NK-92 (cell line): ENCODE data around the gene MTRR.

Experiments
- DNase-seq: peaks from one replicate; lab custom pipeline; 2025; ENCODE audit not compliant: unreplicated experiment; lab: John Stamatoyannopoulos, UW

Gene MTRR

DNA sequence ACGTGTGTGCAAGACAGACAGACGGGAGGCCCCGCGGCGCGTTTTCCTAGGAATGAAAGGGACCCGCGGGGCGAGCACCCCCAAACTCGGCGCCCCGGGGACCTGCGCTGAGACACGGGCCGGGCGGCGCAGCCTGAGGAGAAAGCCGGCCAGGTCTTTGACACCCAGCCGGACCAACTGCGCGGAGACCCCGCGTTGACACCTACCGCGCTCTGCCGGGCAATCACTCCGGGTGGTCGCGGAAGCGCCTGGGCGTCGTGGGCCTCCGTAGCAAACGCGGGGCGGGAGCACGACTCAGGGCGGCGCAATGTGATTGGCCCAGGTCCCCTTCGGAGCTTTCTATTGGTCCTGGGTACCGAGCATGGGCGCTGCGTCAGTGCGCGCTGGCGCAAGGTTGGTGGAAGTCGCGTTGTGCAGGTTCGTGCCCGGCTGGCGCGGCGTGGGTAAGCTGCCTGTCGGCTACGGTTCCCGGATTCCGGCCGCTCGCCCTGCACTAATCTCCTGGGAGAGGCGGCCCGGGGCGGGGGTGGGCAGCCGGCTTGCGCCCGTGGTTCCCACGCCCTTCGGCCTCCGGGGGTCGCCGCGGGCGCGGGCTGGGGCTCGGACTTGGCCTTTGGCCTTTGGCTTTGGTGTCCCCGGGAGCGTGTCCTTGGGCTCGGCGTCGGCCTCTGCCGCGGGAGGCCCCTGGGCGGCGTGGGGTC is at the start of gene MTRR, which contains the start of gene FASTKD3:
Gene MTRR, plus strand, starts transcription at position 376 of the 701 bp plus-strand sequence. CDS start 1,647 bp downstream, outside the sequence.
Gene FASTKD3, minus strand, starts transcription at position 259 of the 701 bp plus-strand sequence. CDS start 948 bp downstream, outside the sequence.
- DNase-seq = peak; percentile 36

DNA sequence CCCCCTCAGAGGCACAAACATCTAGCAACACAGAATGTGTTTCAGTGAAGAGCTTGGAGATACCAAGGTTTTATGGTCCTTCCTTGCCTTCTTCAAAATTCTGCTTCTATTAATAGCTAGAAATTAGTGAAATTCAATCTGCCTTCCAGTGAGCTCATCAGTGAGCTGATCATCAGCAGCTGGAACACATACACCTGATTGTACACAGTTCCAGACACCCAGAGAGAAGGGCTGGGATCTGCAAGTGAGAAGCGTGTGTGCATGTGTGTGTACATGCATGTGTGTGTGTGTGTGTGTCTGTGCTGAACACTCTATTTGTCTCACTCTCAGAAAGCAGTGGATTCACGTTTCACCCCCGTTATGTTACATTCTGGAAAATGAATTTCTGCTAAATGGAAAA is 46.5 kb upstream of the MTRR start:
- DNase-seq = no peak

DNA sequence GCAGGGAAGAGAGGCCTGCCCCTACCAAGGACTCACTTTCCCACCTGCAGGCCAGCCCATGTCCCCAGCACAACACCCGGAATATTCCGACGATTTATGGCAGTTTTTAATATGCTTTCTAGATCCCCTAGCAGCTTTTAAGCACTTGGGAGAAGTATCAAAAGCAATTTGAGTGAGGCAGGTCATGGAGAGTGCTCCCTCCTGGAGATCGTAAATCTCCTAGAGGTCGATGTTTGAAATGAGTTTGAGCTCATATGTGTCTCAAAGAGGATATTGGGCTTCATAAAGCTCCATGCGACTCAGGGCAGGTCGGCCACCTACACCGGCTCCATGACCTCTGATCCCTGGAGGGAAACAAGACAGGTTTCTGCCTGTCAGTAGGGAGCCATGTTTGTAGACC is 45.4 kb upstream of the MTRR start:
- no peak for DNase-seq

DNA sequence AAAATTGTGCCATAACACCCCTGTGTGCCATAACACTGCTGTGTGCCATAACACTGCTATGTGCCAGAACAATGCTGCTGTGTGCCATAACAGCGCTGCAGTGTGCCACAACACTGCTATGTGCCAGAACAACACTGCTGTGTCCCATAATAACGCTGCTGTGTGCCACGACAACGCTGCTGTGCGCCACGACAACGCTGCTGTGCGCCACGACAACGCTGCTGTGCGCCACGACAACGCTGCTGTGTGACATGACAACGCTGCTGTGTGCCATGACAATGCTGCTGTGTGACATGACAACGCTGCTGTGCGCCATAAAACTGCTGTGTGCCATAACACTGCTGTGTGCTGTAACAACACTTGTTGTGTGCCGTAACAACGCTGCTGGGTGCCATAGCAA is 44.0 kb upstream of the MTRR start:
- DNase-seq = no peak

DNA sequence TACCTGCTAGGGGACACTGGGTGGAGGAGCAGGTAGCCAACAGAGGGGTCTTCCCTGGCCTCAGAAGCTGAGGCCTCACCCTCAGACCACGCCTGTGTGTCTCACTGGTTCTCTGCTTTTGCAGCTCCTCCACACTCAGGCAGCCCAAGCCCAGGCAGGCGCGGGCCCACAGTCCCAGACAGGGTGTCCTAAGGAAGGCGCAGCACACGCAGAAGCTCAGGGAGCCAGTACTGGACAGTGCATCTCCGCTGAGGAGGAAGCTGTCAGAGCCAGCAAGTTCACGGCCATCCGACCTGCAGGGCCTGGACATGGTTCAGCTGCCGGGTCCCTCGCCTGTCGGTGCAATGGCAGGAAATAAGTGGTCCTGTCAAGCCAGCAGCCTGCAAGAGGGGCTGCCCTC is 43.3 kb upstream of the MTRR start:
- DNase-seq = no peak

DNA sequence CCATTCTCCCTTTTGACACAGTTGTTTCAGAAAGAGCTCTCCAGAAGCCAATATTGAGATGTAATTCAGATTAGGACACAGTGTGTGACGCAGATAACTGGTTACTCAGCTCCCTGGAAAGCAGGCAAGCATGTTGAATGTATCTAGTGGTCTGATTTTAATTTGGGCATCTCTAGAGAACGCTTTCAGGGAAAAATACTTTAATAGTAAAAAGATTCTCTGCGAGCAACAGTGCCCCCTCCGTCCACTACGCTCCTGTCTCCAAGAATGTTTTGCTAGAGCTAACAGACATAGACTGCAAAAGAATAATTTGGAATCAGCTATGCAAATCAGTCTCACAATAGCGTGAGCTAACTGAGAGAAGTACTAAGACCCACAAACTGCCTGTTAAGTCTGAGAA is 41.3 kb upstream of the MTRR start:
- DNase-seq = no peak

DNA sequence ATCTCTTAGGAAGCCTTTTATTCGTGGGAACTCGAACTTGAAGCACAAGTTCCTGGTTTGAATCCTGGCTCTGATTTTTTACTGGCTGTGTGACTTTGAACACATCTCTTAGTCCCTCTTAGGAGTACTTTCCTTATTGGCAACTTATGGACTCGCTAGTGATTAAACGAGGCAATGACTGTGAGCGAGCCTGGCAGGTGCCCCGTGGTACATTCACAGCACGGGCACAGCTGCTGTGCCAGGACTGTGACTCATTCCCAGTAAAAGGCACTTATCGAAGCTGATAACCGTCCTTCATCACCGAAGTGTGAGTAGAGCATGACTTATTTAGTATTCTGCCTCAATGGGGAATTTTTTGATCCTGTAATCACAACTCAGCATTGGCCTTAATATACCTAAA is 40.7 kb upstream of the MTRR start:
- no peak for DNase-seq

DNA sequence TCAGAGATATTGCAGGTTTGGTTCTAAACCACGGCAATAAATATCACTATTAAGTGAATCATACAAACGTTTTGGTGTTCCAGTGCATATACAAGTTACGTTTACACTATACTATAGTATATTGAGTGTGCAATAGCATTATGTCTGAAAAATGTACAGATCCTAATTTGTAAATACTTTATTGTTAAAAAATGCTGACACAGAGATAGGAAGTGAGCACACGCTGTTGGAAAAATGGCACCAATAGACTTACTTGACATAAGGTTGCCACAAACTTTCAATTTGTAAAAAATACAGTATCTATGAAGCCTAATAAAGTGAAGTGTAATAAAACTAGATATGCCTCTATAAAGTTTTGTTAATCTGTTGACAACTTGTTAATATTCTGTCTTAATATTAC is 34.0 kb upstream of the MTRR start:
- DNase-seq = no peak

DNA sequence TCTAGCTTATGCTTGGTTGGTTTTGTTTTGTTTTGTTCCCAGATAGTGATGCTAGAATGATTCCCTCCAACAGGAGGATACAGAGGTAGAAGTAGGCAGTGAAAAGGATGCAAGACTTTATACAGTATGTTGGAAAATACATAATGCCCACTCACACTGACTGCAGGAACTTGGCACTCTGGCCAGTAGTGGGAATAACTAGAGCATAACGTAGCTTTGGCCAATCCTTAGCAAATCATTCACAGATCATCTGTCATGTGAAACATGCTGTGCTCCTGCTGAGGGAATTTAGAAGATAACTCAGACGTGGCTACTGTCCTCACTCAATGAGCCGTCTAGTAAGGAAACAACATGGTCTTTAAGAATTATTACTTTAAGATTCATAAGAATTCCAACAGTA is 31.5 kb upstream of the MTRR start:
- no peak for DNase-seq

DNA sequence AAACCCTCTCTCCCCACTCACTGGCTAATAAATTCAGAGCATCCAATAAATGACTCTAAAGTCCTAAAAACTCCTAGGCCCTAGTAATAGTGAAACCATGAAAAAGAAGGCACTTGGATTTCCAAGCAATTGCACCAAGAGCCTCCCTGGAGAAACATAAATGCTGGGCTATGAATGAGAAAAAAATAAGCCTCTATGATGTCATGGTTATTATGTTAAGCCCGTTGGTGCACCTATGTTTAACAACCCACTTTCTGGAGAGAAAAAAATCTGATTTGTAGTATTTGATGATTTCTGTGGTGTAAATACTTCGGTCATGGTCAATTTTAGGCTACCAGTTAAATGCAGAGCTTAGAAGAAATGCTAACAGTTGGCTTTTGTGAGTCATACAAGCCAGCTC is 26.4 kb upstream of the MTRR start:
- DNase-seq = no peak

DNA sequence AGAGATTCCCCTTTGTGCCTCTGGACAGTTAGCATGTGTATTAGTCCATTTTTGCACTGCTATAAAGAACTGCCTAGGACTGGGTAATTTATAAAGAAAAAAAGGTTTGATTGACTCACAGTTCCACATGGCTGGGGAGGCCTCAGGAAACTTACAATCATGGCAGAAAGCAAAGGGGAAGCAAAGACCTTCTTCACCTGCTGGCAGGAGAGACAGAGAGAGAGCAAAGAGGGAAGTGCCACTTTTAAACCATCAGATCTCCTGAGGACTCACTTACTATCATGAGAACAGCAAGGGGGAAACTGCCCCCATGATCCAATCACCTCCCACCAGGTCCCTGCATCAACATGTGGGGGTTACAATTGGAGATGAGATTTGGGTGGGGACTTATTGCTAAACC is 24.0 kb upstream of the MTRR start:
- no peak for DNase-seq

DNA sequence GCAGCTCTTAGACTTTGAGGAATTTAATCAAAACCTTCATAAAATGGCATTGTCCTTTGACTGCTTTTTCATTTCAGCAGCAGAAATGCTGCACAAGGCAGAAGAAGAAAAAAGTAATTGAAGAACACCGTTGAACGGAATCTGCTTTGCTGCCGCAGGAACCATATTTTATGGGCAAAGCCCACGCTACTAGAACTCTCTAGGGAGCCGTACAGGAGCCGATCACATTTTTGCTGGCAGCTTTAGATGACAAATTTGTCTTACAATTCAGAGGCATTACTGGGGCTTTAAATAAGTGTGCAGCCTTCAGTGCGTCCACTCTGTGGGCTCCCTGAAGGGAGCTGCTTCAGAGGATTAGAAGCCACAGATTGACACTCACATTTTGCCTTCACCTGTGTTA is 23.4 kb upstream of the MTRR start:
- no peak for DNase-seq

DNA sequence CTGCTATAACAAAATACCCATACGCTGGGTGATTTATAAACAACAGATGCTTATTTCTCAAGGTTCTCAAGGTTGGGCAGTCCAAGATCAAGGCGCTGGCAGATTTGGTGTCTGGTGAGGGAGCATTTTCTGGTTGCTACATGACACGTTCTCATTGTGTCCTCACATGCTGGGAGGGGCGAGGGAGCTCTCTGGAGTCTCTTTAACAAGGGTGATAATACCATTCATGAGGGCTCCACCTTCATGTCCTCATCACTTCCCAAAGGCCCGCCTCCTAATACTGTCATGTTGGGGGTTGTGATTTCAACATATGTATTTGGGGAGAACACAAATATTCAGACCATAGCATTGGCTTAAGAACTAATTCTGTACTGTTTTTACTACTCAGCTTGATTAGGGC is 22.6 kb upstream of the MTRR start:
- no peak for DNase-seq

DNA sequence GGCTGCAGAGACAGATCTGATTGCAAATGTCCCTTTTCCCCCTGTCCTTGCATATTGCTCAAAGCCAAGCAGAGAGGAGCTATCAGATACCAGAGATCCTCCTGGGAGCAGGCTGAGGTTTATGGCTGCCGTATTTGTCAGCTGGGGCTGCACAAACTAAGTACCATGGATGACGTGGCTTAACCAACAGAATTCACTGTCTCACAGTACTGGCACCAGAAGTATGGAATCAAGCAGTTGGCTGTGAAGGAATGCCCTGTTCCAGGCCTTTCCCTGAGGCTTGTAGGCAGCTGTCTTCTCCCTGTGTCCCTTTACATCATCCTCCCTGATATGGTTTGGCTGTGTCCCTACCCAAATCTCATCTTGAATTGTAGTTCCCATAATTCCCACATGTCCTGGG is 20.7 kb upstream of the MTRR start:
- no peak for DNase-seq

DNA sequence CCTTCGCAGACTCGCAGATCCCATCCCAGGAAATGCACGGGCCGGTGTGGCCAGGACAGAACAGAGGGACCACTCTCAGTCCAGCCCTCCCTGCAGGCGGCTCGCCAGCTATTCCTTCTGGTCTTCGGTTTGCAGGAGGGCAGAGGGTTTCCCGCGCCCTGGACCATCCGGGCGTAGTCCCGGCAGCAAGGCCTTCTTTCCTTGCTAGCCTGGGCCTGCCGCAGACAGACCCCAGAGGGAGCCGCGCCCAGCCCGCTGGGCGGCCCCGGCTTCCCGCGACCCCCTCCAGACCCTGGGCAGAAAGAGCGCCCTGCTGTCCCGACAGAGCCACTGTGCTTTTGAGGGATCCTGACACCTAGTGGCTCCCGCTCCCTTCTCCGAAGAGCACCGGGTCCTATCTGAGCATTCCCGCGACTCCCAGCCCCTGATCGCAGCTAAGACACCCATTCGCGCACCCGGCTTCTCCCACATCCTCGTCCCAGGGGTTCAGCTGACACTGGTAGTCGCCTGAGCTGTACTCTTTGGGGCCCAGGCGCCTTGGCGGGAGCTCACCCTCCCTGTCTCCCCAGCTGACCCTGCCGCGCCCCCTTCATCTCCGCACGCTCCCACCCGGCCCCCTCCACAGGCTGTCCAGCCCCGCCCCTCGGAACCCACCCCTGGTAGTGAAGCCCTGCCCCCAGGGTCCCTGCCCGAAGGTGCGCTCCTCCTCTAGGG is 19.1 kb upstream of the MTRR start:
- no peak for DNase-seq

DNA sequence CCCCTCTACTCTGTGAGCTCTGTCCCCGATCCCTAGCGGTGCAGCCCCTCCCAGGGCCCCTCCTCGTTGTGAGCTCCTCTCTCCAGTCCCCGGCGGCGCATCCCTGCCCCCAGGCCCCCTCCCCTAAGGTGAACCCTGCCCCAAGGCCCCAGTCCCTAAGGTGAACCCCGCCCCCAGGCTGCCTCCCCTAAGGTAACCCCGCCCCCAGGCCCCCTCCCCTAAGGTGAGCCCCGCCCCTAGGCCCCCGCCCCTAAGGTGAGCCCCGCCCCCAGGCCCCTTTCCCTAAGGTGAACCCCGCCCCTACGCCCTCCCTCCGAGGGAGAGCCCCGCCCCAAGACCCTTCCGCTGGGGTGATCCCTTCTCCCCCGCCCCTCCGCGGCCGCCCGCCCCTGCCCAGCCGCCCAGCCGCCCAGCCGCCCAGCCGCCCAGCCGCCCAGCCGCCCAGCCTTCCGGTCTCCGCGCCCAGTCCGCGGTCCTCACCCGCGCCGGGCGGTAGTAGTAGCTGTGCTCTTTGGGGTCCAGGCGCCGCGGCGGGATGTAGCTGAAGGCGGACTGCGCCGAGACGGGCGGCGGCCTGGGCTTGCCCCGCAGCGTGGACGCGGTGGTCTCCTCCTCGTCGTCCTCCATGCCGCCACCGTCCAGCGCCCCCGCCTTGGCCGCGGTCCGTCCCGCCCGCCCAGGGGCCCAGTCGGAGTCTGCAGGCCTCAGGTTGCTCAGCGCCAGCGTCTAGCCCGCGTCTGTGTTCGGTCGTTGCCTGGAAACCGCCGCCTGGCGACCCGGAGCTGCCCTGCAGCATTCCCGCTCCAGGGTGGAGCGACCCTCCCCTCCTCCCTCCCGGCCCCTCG is 18.3 kb upstream of the MTRR start, which contains the start of gene CFAP90:
Gene CFAP90, minus strand, starts transcription at position 739 of the 845 bp plus-strand sequence. Its CDS starts 112 bp downstream, at position 627.
- no peak for DNase-seq

DNA sequence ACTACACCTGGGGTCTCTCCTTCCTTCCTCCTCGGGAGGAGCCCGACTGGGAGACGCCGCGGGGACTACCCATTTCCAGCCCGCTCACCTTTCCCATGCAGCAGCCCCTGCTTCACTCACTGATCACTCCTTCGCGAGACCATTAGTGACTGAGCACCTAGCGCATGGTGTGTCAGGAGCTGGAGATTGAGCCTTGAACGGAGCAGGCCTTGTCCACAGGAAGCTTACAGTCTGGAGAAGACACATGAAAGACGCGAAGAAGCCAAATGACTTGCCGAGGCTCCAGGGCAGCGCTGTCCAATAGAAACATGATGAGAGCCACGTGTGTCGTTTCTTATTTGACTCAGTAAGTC is 17.7 kb upstream of the MTRR start:
- no peak for DNase-seq

DNA sequence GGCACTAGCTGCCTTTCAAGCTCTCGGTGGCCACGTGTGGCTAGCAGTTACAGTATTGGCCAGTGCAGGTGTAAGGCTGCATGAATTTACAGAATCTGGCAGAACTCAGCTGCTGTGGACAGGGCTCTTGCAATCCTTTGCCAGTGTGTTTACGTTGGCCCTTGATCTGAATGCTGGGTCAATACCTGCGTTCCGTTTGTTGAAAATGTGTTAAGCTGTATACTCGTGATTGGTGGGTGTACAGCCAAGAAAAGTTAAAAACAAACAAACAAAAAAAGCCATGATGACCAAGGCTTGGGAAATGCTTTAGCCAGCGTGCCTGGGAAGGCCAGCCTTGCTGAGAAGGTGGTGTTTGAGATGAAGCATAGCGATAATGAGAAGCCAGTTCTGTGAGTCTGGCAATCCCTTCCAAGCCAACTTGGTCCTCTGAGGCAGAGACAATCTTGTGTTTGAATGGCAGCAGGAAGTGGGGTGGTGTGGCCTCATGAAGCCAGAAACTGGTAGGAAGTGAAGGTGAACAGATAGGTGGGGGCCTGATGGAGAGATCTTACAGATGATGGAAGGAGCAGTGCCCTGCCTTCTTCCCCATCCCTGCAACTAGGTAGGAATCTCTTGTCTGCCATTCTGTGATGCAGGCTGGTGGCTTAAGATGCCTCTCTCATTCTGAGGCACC is 17.2 kb upstream of the MTRR start:
- DNase-seq = no peak

DNA sequence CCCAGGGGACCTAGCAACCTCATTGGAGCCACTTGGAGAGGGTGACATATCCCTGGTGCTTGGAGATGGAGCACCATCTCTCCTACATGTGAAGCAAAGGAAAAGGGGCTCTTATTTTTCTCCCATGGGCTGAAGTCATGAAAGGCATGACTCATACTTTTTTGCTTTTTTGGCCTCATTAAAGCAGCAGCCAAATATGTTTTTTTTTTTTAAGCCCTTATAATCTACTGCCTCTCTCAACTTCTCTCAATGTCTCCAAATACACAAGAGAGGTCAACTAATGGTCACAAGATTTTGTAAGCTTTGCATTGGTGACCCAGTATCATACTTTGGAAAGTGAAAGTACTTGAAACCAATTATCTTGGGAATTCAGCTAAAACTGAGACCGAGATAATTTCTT is 16.4 kb upstream of the MTRR start:
- no peak for DNase-seq

DNA sequence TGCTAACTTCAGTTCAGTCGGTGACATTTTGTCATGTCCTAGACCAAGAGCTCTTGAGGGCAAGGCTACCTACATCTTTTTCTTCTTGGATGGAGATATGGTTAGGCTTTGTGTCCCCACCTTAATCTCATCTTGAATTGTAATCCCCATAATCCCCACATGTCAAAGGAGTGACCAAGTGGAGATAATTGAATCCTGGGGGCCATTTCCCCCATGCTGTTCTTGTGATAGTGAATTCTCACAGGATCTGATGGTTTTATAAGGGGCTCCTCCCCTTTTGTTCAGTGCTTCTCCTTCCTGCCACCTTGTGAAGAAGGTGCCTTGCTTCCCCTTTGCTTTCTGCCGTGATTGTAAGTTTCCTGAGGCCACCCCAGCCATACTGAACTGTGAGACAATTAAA is 16.0 kb upstream of the MTRR start:
- DNase-seq = no peak

DNA sequence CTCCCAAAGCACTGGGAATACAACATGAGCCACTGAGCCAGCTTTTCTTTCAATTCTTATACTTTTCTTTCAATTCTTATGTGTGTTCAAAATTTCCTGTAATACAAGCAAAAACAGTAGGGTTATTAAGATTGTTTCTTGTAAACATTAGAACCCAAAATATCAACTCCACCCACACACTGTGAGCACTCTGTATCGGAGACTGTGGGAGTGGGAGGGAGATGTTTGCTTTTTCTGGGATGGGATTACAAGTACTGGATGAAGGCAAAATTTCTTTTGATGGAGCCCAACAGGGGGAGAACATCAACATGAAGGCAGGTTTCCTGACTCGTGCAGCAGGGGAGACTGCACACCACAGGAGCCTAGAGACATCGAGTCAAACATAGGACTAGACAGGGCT is 13.3 kb upstream of the MTRR start:
- no peak for DNase-seq
